Uterus (tissue), 4 donors: Measurements from ENCODE around the gene LCE1C. TPM values are rescaled to one million over a fixed set of nuclear protein-coding genes. Genes with fewer than 3 reads are reported as not detected.

ENCODE experiments used
- DNase-seq, 2 donors: peaks; one replicate each; pipeline ENCODE4 v3.0.0-alpha.2; 2019 to 2020
- H3K27ac ChIP-seq, 2 donors: fragments of 200-600 bp; sonication (generic); 1 replicate in 1 of 2; 2 replicates in 1 of 2; pipeline ENCODE4 v1.5.1; 2016 to 2018
- H3K27me3 ChIP-seq, 2 donors: fragments of 200-600 bp; sonication (generic); one replicate each; pipeline ENCODE4 v1.5.1; 2018 to 2019; ENCODE audit warnings: control low read depth in 1 of 2
- H3K36me3 ChIP-seq, 2 donors: fragments of 200-600 bp; sonication (generic); one replicate each; pipeline ENCODE4 v1.5.1; 2019; ENCODE audit warnings: control low read depth in 1 of 2
- H3K4me1 ChIP-seq, 2 donors: fragments of 200-600 bp; sonication (generic); one replicate each; pipeline ENCODE4 v1.5.1; 2018 to 2019; ENCODE audit warnings: control low read depth in 1 of 2
- H3K4me3 ChIP-seq, 2 donors: fragments of 200-600 bp; sonication (generic); 1 replicate in 1 of 2; 2 replicates in 1 of 2; pipeline ENCODE4 v1.5.1; 2018 to 2019; ENCODE audit warnings: mild to moderate bottlenecking in 1 of 2
- H3K9me3 ChIP-seq, 2 donors: fragments of 200-600 bp; sonication (generic); one replicate each; pipeline ENCODE4 v1.5.1; 2019; ENCODE audit warnings: control low read depth in 1 of 2
- CTCF ChIP-seq, 4 experiments: fragments of 200-600 bp in 2 of 4; fragments of 450-650 bp in 2 of 4; sonication (generic) in 2 of 4; IDR thresholded peaks; one replicate each; pipeline ENCODE4 v1.5.1; 2016 to 2019; ENCODE audit warnings: antibody characterized with exemption in 4 of 4, mild to moderate bottlenecking in 2 of 4, moderate library complexity in 1 of 4
- POLR2A ChIP-seq, 2 donors: fragments of 450-650 bp; IDR thresholded peaks; one replicate each; pipeline ENCODE4 v1.6.1; 2016; ENCODE audit warnings: antibody characterized with exemption in 2 of 2, mild to moderate bottlenecking in 1 of 2, moderate library complexity in 1 of 2
- intact Hi-C: fragments of 100-400 bp; cut with DNase I; formaldehyde crosslinking; loops from one replicate; pipeline ENCODE4 v1.15.1; 2023; ENCODE audit warnings: low total_unique reads
- total RNA-seq, 4 donors: library from RNA; depleted of rRNA in 3 of 4; stranded (reverse); fragments of >200 nt in 3 of 4; gene quantifications; one replicate each; pipeline versions ENCODE4 v1.1.0 to v1.2.4, GENCODE V29; 2014 to 2023
- donor health status: DM: yes; HTN: yes; CAD: no.

The LCE1C gene
- total RNA-seq, 4 donors from 2014 or later, result not detected

GRCh38 chr1:152824964-152825363 is 18.5 kb upstream of the LCE1C start:
- no peak for DNase-seq
- TF ChIP-seq CTCF (IDR thresholded peaks at IDR 0.05) (no peak), POLR2A (IDR thresholded peaks at IDR 0.05) (no peak)
- H3K27me3 ChIP-seq, result no peaks in the 10 kb centered on the region

GRCh38 chr1:152823294-152823693 is 16.8 kb upstream of the LCE1C start:
- Histone ChIP-seq H3K27me3 (no peaks in the 10 kb centered on the region), H3K9me3 (no peaks in the 10 kb centered on the region), H3K4me1 (no peaks in the 10 kb centered on the region), H3K4me3 (no peak overlapping the region), H3K36me3 (no peaks in the 10 kb centered on the region), H3K27ac (no peak overlapping the region)
- DNase-seq, result no peak
- TF ChIP-seq POLR2A (IDR thresholded peaks at IDR 0.05) (no peak), CTCF (IDR thresholded peaks at IDR 0.05) (no peak)
- intact Hi-C loops, result no loop called here

More at GRCh38 chr1:152824964-152825363, 18.5 kb upstream of the LCE1C start:
- H3K4me3 ChIP-seq, result no peak overlapping the region
- H3K36me3 ChIP-seq, result no peaks in the 10 kb centered on the region
- H3K27ac ChIP-seq, result no peak overlapping the region
- intact Hi-C loops, result no loop called here
- H3K9me3 ChIP-seq, result no peaks in the 10 kb centered on the region
- no peaks in the 10 kb centered on the region for H3K4me1 ChIP-seq

- H3K27me3 ChIP-seq, result no peaks in the 10 kb centered on the region
- no peaks in the 10 kb centered on the region for H3K4me1 ChIP-seq
- no peak for DNase-seq
- no peaks in the 10 kb centered on the region for H3K36me3 ChIP-seq
- no peaks in the 10 kb centered on the region for H3K9me3 ChIP-seq
- intact Hi-C loops, result no loop called here
- no peak overlapping the region for H3K4me3 ChIP-seq
- no peak overlapping the region for H3K27ac ChIP-seq
- no peak for TF ChIP-seq POLR2A (IDR thresholded peaks at IDR 0.05)
- TF ChIP-seq CTCF (IDR thresholded peaks at IDR 0.05), result no peak
Observed at GRCh38 chr1:152817309-152817708, 10.9 kb upstream of the LCE1C start.

- TF ChIP-seq POLR2A (IDR thresholded peaks at IDR 0.05) (no peak), CTCF (IDR thresholded peaks at IDR 0.05) (no peak)
- no peaks in the 10 kb centered on the region for H3K4me1 ChIP-seq
- H3K9me3 ChIP-seq, result no peaks in the 10 kb centered on the region
- no peaks in the 10 kb centered on the region for H3K36me3 ChIP-seq
- no peak for DNase-seq
- intact Hi-C loops, result no loop called here
- no peak within 1 kb of the TSS for H3K27ac ChIP-seq
- no peaks in the 10 kb centered on the region for H3K27me3 ChIP-seq
- no peak within 1 kb of the TSS for H3K4me3 ChIP-seq
Observed at GRCh38 chr1:152811671-152812070, 5.2 kb upstream of the LCE1C start, which contains the start of gene LCE1B. TSS of gene LCE1B (plus strand) at chr1:152811971. CDS start at chr1:152812447, 476 bp downstream.

GRCh38 chr1:152811050-152811449 is 4.6 kb upstream of the LCE1C start:
- DNase-seq, result no peak
- Histone ChIP-seq H3K36me3 (no peaks in the 10 kb centered on the region), H3K27me3 (no peaks in the 10 kb centered on the region), H3K4me3 (no peak overlapping the region), H3K9me3 (no peaks in the 10 kb centered on the region), H3K27ac (no peak overlapping the region), H3K4me1 (no peaks in the 10 kb centered on the region)
- intact Hi-C loops, result no loop called here
- no peak for TF ChIP-seq CTCF (IDR thresholded peaks at IDR 0.05)
- no peak for TF ChIP-seq POLR2A (IDR thresholded peaks at IDR 0.05)
